Endometrium (tissue), 2 donors: ENCODE measurements around the gene TSPY3.
"Not testable (repeated sequence)": the region's sequence is repeated elsewhere in the genome, so short reads cannot be mapped to it uniquely, and the experiment has no call there.

ENCODE experiments used
- FAIRE-seq: peaks from 2 replicates; lab custom pipeline; 2012; peaks lifted over from hg19 to GRCh38; lab: Jason Lieb, UNC
- donor health status: control.
- donor health status: control.

Gene TSPY3, protein sequence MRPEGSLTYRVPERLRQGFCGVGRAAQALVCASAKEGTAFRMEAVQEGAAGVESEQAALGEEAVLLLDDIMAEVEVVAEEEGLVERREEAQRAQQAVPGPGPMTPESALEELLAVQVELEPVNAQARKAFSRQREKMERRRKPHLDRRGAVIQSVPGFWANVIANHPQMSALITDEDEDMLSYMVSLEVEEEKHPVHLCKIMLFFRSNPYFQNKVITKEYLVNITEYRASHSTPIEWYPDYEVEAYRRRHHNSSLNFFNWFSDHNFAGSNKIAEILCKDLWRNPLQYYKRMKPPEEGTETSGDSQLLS

DNA sequence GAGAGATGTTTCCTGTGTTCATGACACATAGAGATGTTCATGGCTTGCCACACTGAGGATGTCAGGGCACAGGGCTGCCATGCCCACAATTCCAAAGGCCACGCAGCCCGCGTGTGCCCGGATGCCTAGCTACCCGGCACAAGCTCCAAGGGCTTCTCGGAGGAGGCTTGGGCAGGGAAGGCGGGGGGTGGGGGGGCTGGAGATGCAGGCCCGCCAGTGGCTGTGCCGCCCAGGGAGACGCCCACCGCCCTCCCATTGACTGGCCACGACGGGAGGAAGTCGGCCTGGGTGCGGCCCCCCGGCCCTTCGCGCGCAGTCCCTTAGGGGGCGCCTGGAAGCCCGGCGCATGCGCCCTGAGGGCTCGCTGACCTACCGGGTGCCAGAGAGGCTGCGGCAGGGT lies at the start of gene TSPY3:
Gene TSPY3 (plus strand): TSS at position 301 of the 400 bp plus-strand sequence. CDS start 46 bp downstream, at position 347.
- not testable (repeated sequence) for FAIRE-seq

DNA sequence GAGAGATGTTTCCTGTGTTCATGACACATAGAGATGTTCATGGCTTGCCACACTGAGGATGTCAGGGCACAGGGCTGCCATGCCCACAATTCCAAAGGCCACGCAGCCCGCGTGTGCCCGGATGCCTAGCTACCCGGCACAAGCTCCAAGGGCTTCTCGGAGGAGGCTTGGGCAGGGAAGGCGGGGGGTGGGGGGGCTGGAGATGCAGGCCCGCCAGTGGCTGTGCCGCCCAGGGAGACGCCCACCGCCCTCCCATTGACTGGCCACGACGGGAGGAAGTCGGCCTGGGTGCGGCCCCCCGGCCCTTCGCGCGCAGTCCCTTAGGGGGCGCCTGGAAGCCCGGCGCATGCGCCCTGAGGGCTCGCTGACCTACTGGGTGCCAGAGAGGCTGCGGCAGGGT lies 40.7 kb upstream of the TSPY3 start, which contains the start of gene TSPY8:
Gene TSPY8 (plus strand): TSS at position 301 of the 400 bp plus-strand sequence. CDS start 46 bp downstream, at position 347.
- not testable (repeated sequence) for FAIRE-seq

DNA sequence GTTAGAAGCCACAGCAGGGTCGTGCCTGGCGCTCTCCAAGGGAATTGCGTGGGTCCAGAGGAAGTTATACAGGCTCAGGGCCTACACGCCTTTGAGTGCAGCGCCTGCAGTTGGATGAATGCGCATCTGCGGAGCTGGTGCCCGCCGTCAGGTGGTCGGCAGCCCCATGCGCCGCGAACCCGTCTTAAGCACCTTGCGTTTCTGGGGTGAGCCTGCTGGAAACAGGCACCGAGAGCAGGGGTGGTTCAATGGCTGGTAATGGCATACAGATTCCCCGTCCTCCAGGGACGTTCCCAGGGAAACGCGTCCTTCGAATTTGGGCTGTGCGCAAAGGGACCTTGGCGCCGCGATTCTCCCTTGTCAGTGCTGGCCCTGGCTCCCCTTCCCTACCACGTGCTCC lies 1.7 kb upstream of the TSPY3 start:
- FAIRE-seq, result not testable (repeated sequence)
